ENCODE measurements around the gene SEMA7A.

Gene SEMA7A

DNA sequence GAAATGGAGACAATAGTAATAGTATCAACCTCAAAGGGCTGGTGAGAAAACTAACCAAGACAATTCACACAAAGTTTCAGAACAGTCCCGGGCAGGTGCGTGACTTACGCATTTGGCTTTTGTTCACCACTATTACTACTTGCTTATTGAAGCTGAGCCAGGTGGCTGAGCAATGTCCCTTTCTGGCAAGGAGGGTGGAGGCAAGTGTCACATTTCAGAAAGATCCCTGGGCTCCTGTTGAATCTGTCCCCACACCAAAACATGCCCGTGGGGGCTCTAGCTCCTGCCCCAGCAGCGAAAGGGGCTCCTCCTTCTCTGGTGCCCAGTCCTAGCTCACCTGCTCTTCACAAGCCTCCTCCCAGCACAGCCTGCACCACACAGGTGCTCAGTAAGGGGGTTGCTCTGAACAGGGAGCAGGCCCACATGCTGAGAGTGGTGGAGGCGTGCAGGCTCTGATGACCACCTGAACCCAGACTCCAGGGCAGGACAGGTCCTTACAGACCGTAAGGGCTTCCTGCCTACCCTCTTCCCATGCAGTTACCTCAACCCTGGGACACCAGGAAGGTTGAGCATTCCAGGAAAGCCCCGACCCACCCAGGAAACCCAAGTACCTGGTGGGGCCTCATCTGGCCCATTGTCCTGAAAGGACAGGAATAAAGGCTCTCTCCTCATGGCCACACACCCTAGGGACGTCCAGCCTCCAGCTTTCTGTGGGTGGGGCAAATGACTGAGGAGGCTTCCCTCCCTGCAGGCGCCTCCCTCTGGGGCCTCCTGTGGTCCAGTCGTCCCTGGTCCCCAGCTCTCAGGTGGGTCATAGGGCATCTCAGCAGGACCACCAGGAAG, 32.6 kb downstream of the SEMA7A start:
- Histone ChIP-seq H3K27ac (peak overlapping the region; percentile 34; the same call in 1 of the 2 replicates), H3K4me1 (ENCODE audit: low read depth, poor library complexity, severe bottlenecking) (peaks cover 53% of the 10 kb centered on the region), H3K36me3 (ENCODE audit: insufficient read depth) (no peaks in the 10 kb centered on the region), H4K20me1 (ENCODE audit: insufficient read depth) (no peaks in the 10 kb centered on the region), H2AFZ (ENCODE audit: low read depth) (peak overlapping the region; percentile 5; the same call in 1 of the 2 replicates), H3K79me2 (ENCODE audit: insufficient read depth, low read depth) (no peaks in the 10 kb centered on the region), H3K4me2 (peak overlapping the region; percentile 95), H3K27me3 (ENCODE audit: insufficient read depth, low read depth) (no peaks in the 10 kb centered on the region), H3K4me3 (IDR thresholded peaks at IDR 0.05; ENCODE audit: insufficient read depth, low read depth, low read length) (no peak overlapping the region), H3K9ac (no peak overlapping the region; the same call in 1 of the 2 replicates)
- TF ChIP-seq, protein P1, sequence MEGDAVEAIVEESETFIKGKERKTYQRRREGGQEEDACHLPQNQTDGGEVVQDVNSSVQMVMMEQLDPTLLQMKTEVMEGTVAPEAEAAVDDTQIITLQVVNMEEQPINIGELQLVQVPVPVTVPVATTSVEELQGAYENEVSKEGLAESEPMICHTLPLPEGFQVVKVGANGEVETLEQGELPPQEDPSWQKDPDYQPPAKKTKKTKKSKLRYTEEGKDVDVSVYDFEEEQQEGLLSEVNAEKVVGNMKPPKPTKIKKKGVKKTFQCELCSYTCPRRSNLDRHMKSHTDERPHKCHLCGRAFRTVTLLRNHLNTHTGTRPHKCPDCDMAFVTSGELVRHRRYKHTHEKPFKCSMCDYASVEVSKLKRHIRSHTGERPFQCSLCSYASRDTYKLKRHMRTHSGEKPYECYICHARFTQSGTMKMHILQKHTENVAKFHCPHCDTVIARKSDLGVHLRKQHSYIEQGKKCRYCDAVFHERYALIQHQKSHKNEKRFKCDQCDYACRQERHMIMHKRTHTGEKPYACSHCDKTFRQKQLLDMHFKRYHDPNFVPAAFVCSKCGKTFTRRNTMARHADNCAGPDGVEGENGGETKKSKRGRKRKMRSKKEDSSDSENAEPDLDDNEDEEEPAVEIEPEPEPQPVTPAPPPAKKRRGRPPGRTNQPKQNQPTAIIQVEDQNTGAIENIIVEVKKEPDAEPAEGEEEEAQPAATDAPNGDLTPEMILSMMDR (conservative IDR thresholded peaks at IDR 0.05; ENCODE audit: low read depth, low read length), result no peak

DNA sequence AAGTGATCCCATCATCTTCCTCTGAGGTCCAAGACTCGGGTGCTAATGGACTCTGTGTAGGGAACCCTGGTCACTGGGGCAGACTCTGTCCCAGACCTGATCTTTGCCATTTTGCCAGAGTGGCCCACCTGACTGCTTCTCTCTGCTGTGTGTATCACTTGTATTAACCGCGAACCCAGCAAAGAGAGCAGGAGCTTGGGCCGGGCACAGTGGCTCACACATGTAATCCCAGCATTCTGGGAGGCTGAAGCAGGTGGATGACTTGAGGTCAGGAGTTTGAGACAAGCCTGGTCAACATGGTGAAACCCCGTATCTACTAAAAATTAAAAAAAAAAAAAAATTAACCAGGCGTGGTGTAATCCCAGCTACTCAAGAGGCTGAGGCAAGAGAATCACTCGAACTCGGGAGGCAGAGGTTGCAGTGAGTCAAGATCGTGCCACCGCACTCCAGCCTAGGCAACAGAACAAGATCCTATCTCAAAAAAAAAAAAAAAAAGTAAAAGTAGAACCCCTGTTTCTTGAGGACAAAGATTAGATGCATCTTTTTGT, 33.4 kb downstream of the SEMA7A start:
- 0 out of 2 replicates have a peak overlapping the region, but pooled peaks have one; percentile 5 for H2AFZ ChIP-seq (ENCODE audit: low read depth)
- H3K36me3 ChIP-seq (ENCODE audit: insufficient read depth), result no peaks in the 10 kb centered on the region
- no peaks in the 10 kb centered on the region for H3K27me3 ChIP-seq (ENCODE audit: insufficient read depth, low read depth)
- no peak overlapping the region; the same call in 1 of the 2 replicates for H3K9ac ChIP-seq
- H3K27ac ChIP-seq, result peak overlapping the region; percentile 34; the same call in 1 of the 2 replicates
- no peaks in the 10 kb centered on the region for H3K79me2 ChIP-seq (ENCODE audit: insufficient read depth, low read depth)
- H3K4me3 ChIP-seq (IDR thresholded peaks at IDR 0.05; ENCODE audit: insufficient read depth, low read depth, low read length), result no peak overlapping the region
- H4K20me1 ChIP-seq (ENCODE audit: insufficient read depth), result no peaks in the 10 kb centered on the region
- peak overlapping the region; percentile 95 for H3K4me2 ChIP-seq
- TF ChIP-seq, protein P1 (conservative IDR thresholded peaks at IDR 0.05; ENCODE audit: low read depth, low read length), result no peak
- peaks cover 53% of the 10 kb centered on the region for H3K4me1 ChIP-seq (ENCODE audit: low read depth, poor library complexity, severe bottlenecking)

DNA sequence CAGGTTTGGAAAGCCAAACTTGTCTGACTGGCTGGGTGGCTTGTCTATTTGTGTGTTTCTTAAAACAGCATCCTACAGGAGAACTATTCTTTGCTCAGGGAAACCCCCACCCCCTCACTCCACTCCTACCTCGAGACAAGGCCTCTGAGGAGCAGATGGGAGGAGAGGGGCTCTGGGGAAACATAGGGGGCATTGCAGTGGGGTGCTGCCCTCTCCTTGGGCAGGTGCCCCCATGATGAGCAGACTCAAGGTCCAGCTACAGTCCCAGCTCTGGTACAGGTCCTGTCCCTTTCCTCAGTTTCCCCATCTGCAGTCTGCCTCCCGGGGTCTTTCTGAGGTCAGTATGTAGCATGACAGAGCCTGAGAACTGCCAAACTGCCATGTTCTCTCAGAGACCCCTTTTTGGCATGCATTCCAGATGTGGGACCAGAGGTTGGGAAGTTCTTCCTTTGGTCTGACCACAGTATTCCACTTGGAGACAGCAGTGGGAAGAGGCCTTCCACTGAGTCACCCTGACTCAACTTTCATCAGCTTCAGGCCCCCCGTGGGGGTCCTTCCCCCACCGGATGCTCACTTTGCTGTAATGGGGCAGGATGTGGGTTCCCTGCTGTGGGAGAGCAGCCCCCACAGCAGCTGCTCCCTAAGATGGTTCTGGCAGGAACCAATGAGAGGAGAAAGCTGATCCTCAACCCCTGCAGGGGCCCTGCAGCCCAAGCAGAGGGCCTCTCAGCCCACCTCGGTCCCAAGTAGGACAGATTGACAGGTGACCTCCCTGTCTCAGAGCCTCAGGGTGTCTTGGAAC, 34.0 kb downstream of the SEMA7A start:
- Histone ChIP-seq H3K4me3 (IDR thresholded peaks at IDR 0.05; ENCODE audit: insufficient read depth, low read depth, low read length) (no peak overlapping the region), H3K27ac (peak overlapping the region; percentile 34; the same call in 1 of the 2 replicates), H3K4me1 (ENCODE audit: low read depth, poor library complexity, severe bottlenecking) (peaks cover 53% of the 10 kb centered on the region), H2AFZ (ENCODE audit: low read depth) (0 out of 2 replicates have a peak overlapping the region, but pooled peaks have one; percentile 5), H3K36me3 (ENCODE audit: insufficient read depth) (no peaks in the 10 kb centered on the region), H4K20me1 (ENCODE audit: insufficient read depth) (no peaks in the 10 kb centered on the region), H3K27me3 (ENCODE audit: insufficient read depth, low read depth) (no peaks in the 10 kb centered on the region), H3K9ac (no peak overlapping the region; the same call in 1 of the 2 replicates), H3K4me2 (peak overlapping the region; percentile 95), H3K79me2 (ENCODE audit: insufficient read depth, low read depth) (no peaks in the 10 kb centered on the region)
- TF ChIP-seq, protein P1 (conservative IDR thresholded peaks at IDR 0.05; ENCODE audit: low read depth, low read length), result no peak

DNA sequence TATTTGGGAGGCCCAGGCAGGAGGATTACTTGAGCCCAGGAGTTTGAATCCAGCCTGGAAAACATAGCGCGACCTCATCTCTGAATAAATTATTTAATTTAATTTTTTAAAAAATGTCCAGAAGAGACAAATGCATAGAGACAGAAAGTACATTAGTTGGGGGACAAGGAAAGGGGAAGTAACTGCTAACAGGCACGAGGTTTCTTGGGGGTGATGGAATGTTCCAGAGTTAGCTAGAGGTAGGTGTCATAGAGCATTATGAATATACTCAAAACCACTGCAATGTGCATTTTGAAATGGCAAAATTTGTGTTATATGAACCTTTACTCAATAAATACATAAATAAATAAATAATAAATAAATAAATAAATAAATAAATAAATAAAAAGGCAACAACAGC, 34.7 kb downstream of the SEMA7A start:
- Histone ChIP-seq H3K36me3 (ENCODE audit: insufficient read depth) (no peaks in the 10 kb centered on the region), H3K79me2 (ENCODE audit: insufficient read depth, low read depth) (no peaks in the 10 kb centered on the region), H3K4me2 (no peak overlapping the region), H3K27ac (no peak overlapping the region), H3K27me3 (ENCODE audit: insufficient read depth, low read depth) (no peaks in the 10 kb centered on the region), H3K4me3 (IDR thresholded peaks at IDR 0.05; ENCODE audit: insufficient read depth, low read depth, low read length) (no peak overlapping the region), H4K20me1 (ENCODE audit: insufficient read depth) (no peaks in the 10 kb centered on the region), H2AFZ (ENCODE audit: low read depth) (no peak overlapping the region), H3K9ac (no peak overlapping the region), H3K4me1 (ENCODE audit: low read depth, poor library complexity, severe bottlenecking) (peaks cover 53% of the 10 kb centered on the region)
- TF ChIP-seq, protein P1 (conservative IDR thresholded peaks at IDR 0.05; ENCODE audit: low read depth, low read length), result no peak
